ENCODE results near the gene PTPRN2. TPM values are rescaled to one million over a fixed set of nuclear protein-coding genes. Genes with fewer than 3 reads are reported as not detected.

PTPRN2 gene
- total and polyA plus RNA-seq, 9 of the 15 experiments (the other 6 are each of a cell fraction or from before 2014, with no cell fraction given) = not detected

GRCh38 chr7:158541346-158542010 is 46.1 kb downstream of the PTPRN2 start:
- peak; percentile 88 for FAIRE-seq
- ATAC-seq = peak; percentile 71

More at GRCh38 chr7:158541346-158542010, 46.1 kb downstream of the PTPRN2 start:
- ChIA-PET CTCF (ENCODE audit: low intra/inter-chr PET ratio) (no interaction called here), POLR2A (interaction anchor here (1.0 kb wide), 1 partner anchor 16 kb away, joined by 3 read pairs; no protein-coding TSS in a partner anchor)
- Histone ChIP-seq H3K4me1 (replicated peaks in 1 of 2; ENCODE audit: control insufficient read depth in 2 of 2, insufficient read depth in 2 of 2, low read length in 2 of 2) (peaks cover 0 to 8% of the 10 kb centered on the region in 2 experiments; a peak in 1 of 5 replicates), H3K9me1 (ENCODE audit: control insufficient read depth, insufficient read depth, low read length) (no peaks in the 10 kb centered on the region), H3K79me2 (ENCODE audit: control insufficient read depth, insufficient read depth, low read length) (no peaks in the 10 kb centered on the region), H3K36me3 (ENCODE audit: control insufficient read depth, insufficient read depth, low read length) (no peaks in the 10 kb centered on the region), H3K27ac (ENCODE audit: extremely low read depth, low read depth, low read length) (no peak overlapping the region), H3K9ac (ENCODE audit: insufficient read depth in 1 of 2, low read depth in 2 of 2, low read length in 2 of 2) (no peak overlapping the region), H4K20me1 (replicated peaks; ENCODE audit: control insufficient read depth, insufficient read depth, low read length) (peaks cover 6% of the 10 kb centered on the region; the same call in 1 of the 2 replicates), H3K4me2 (ENCODE audit: insufficient read depth, low read length) (no peak overlapping the region), H3K4me3 (no peak overlapping the region), H3K9me3 (replicated peaks; ENCODE audit: control insufficient read depth, insufficient read depth, low read depth, low read length) (no peaks in the 10 kb centered on the region), H3K27me3 (ENCODE audit: control insufficient read depth in 2 of 2, insufficient read depth in 2 of 2, low read length in 2 of 2) (peaks cover 62 to 95% of the 10 kb centered on the region in 2 experiments), H2AFZ (ENCODE audit: low read depth, low read length) (no peak overlapping the region)
- DNase-seq (ENCODE audit: extremely low read depth in 1 of 4, low spot score in 3 of 4) = peak; percentile 57 to 75 (median 67)
- in situ Hi-C loops (cut with MboI) = no loop called here
- TF ChIP-seq HEY1 (CRISPR knock-in tag; IDR thresholded peaks at IDR 0.05; ENCODE audit: borderline replicate concordance) (no peak), ZBTB9 (CRISPR knock-in tag; IDR thresholded peaks at IDR 0.05) (no peak), MYNN (IDR thresholded peaks at IDR 0.05) (no peak), MYNN (CRISPR knock-in tag; IDR thresholded peaks at IDR 0.05) (no peak), HOMEZ (CRISPR knock-in tag; IDR thresholded peaks at IDR 0.05) (no peak), MTA2 (IDR thresholded peaks at IDR 0.05; ENCODE audit: low read depth) (no peak), TBL1XR1 (IDR thresholded peaks at IDR 0.05; ENCODE audit: low read length in 2 of 2) (no peak), ZFP91 (CRISPR knock-in tag; IDR thresholded peaks at IDR 0.05) (no peak), NRF1 (conservative IDR thresholded peaks at IDR 0.05 in 1 of 2, IDR thresholded peaks at IDR 0.05 in 1 of 2) (peak; percentile 95 to 96), MEIS2 (IDR thresholded peaks at IDR 0.05; ENCODE audit: partially characterized antibody) (peak; percentile 51), MTA1 (IDR thresholded peaks at IDR 0.05; ENCODE audit: borderline replicate concordance) (no peak), SPI1 (IDR thresholded peaks at IDR 0.05; ENCODE audit: borderline replicate concordance, low read depth, low read length) (0 out of 2 replicates have a peak, but pooled peaks have one; percentile 23), RBM14 (IDR thresholded peaks at IDR 0.05; ENCODE audit: borderline replicate concordance, insufficient read depth, low read depth, low read length) (no peak), TOE1 (IDR thresholded peaks at IDR 0.05; ENCODE audit: borderline replicate concordance) (no peak), TOE1 (CRISPR knock-in tag; IDR thresholded peaks at IDR 0.05; ENCODE audit: borderline replicate concordance, low read depth) (no peak)
- WGBS (ENCODE audit: insufficient coverage, low coverage, missing lambda C conversion rate) = 1% methylated on average over 13 of the region's 13 CpGs
- intact Hi-C loops (cut with micrococcal nuclease) = no loop called here
- BruUV-seq (replicated peaks) = no TSS peak
